Measurements from ENCODE around the gene ELP1. TPM values are rescaled to one million over a fixed set of nuclear protein-coding genes. Genes with fewer than 3 reads are reported as not detected.

Gene ELP1
- polyA plus RNA-seq, 1 experiment: 29.9 TPM

GRCh38 chr9:108911820-108912219, 22.1 kb downstream of the ELP1 start:
- DNase-seq (ENCODE audit: low read depth, low spot score): no peak
- no peaks in the 10 kb centered on the region for H3K9me3 ChIP-seq (ENCODE audit: control insufficient read depth, insufficient read depth, low read length)
- no peak for TF ChIP-seq CTCF (IDR thresholded peaks at IDR 0.05; ENCODE audit: low read depth, low read length)
- ChIA-PET CTCF (no interaction called here), POLR2A (no interaction called here)
- H3K27me3 ChIP-seq (ENCODE audit: control insufficient read depth, insufficient read depth, low read length): no peaks in the 10 kb centered on the region
- H3K27ac ChIP-seq (ENCODE audit: low read depth, low read length): no peak overlapping the region
- no peak overlapping the region for H3K4me3 ChIP-seq (ENCODE audit: low read depth, low read length)

GRCh38 chr9:108910914-108911313, 23.0 kb downstream of the ELP1 start:
- no peak for DNase-seq (ENCODE audit: low read depth, low spot score)
- Histone ChIP-seq H3K27ac (ENCODE audit: low read depth, low read length) (no peak overlapping the region), H3K4me3 (ENCODE audit: low read depth, low read length) (no peak overlapping the region), H3K9me3 (ENCODE audit: control insufficient read depth, insufficient read depth, low read length) (no peaks in the 10 kb centered on the region), H3K27me3 (ENCODE audit: control insufficient read depth, insufficient read depth, low read length) (no peaks in the 10 kb centered on the region)
- CTCF ChIA-PET: no interaction called here
- TF ChIP-seq CTCF (IDR thresholded peaks at IDR 0.05; ENCODE audit: low read depth, low read length): no peak
- POLR2A ChIA-PET: no interaction called here

GRCh38 chr9:108910402-108910801, 23.5 kb downstream of the ELP1 start:
- ChIA-PET POLR2A (no interaction called here), CTCF (no interaction called here)
- H3K27me3 ChIP-seq (ENCODE audit: control insufficient read depth, insufficient read depth, low read length): no peaks in the 10 kb centered on the region
- no peak overlapping the region for H3K27ac ChIP-seq (ENCODE audit: low read depth, low read length)
- no peaks in the 10 kb centered on the region for H3K9me3 ChIP-seq (ENCODE audit: control insufficient read depth, insufficient read depth, low read length)
- TF ChIP-seq CTCF (IDR thresholded peaks at IDR 0.05; ENCODE audit: low read depth, low read length): no peak
- no peak for DNase-seq (ENCODE audit: low read depth, low spot score)
- H3K4me3 ChIP-seq (ENCODE audit: low read depth, low read length): no peak overlapping the region

GRCh38 chr9:108905494-108905893, 28.4 kb downstream of the ELP1 start:
- ChIA-PET CTCF (no interaction called here), POLR2A (no interaction called here)
- DNase-seq (ENCODE audit: low read depth, low spot score): no peak
- Histone ChIP-seq H3K4me3 (ENCODE audit: low read depth, low read length) (no peak overlapping the region), H3K9me3 (ENCODE audit: control insufficient read depth, insufficient read depth, low read length) (no peaks in the 10 kb centered on the region), H3K27ac (ENCODE audit: low read depth, low read length) (no peak overlapping the region), H3K27me3 (ENCODE audit: control insufficient read depth, insufficient read depth, low read length) (no peaks in the 10 kb centered on the region)
- no peak for TF ChIP-seq CTCF (IDR thresholded peaks at IDR 0.05; ENCODE audit: low read depth, low read length)

GRCh38 chr9:108904161-108904560, 29.8 kb downstream of the ELP1 start:
- no peak overlapping the region for H3K27ac ChIP-seq (ENCODE audit: low read depth, low read length)
- H3K27me3 ChIP-seq (ENCODE audit: control insufficient read depth, insufficient read depth, low read length): no peaks in the 10 kb centered on the region
- no peaks in the 10 kb centered on the region for H3K9me3 ChIP-seq (ENCODE audit: control insufficient read depth, insufficient read depth, low read length)
- ChIA-PET CTCF (no interaction called here), POLR2A (no interaction called here)
- no peak for TF ChIP-seq CTCF (IDR thresholded peaks at IDR 0.05; ENCODE audit: low read depth, low read length)
- H3K4me3 ChIP-seq (ENCODE audit: low read depth, low read length): no peak overlapping the region
- no peak for DNase-seq (ENCODE audit: low read depth, low spot score)
